DMS53 (cell line): ENCODE results near the gene FNIP1.
"Not testable (repeated sequence)": the region's sequence is repeated elsewhere in the genome, so short reads cannot be mapped to it uniquely, and the experiment has no call there.

Source experiments
- DNase-seq: peaks from one replicate; lab custom pipeline; 2025; lab: John Stamatoyannopoulos, UW

FNIP1 gene

GRCh38 chr5:131786900-131787692 is 9.7 kb downstream of the FNIP1 start:
- DNase-seq: no peak

- DNase-seq: no peak
Measured at GRCh38 chr5:131786036-131786435, 10.8 kb downstream of the FNIP1 start.

GRCh38 chr5:131783874-131784273 is 12.9 kb downstream of the FNIP1 start:
- DNase-seq: no peak

- no peak for DNase-seq
Measured at GRCh38 chr5:131783357-131783756, 13.5 kb downstream of the FNIP1 start.

GRCh38 chr5:131782717-131783116 is 14.1 kb downstream of the FNIP1 start:
- no peak for DNase-seq

DNA sequence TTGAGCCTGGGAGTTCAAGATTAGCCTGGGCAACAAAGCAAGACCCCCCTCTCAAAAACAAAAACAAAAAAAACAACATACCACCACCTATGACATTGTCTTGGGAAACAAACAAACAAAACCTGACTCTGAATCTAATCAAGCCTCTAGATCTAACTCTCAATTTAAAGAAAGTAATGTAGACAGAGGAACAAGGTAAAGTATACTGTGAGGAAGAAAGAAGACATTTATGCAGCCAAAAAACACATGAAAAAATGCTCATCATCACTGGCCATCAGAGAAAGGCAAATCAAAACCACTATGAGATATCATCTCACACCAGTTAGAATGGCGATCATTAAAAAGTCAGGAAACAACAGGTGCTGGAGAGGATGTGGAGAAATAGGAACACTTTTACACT is 18.7 kb downstream of the FNIP1 start:
- not testable (repeated sequence) for DNase-seq

DNA sequence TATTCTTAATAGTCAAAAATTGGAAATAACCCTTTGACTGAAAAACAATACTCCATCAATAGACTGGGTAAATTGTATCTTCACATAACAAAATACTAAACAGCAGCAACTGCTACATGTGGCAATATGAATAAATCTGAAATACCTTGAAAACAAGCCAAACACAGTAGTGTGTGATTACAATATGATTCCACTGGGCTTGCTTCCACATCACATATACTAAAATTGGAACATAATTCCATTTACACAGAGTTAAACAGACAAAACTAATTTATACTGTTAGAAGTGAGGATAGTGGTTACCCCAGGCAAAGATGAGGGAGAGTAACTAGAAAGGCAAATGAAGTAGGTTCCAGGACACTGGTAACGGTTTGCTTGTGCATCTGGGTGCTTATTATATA is 20.4 kb downstream of the FNIP1 start:
- no peak for DNase-seq

- peak; percentile 87 for DNase-seq
Measured at GRCh38 chr5:131774652-131775367, 22.0 kb downstream of the FNIP1 start.

- no peak for DNase-seq
Measured at GRCh38 chr5:131773805-131774204, 23.0 kb downstream of the FNIP1 start.

GRCh38 chr5:131771692-131772091 is 25.1 kb downstream of the FNIP1 start:
- no peak for DNase-seq

DNA sequence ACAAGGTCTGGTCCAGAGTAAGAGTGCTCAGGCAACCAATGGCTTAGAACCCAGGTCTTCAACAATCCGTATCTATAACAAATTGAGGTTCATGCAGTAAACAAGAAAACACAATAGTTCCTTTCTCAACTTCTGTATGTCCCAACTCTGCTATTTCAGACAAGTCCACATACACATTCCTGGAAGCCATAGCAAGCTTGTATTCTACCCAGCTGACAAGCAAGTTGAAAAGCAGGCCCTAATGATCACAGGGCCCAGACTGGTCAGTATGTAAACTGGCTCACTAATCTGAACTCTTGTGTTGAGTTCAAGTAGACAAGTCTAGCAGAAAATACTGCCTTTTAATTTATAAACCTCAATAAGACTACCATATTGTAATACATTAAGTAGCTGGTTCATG is 26.9 kb downstream of the FNIP1 start:
- DNase-seq: no peak

DNA sequence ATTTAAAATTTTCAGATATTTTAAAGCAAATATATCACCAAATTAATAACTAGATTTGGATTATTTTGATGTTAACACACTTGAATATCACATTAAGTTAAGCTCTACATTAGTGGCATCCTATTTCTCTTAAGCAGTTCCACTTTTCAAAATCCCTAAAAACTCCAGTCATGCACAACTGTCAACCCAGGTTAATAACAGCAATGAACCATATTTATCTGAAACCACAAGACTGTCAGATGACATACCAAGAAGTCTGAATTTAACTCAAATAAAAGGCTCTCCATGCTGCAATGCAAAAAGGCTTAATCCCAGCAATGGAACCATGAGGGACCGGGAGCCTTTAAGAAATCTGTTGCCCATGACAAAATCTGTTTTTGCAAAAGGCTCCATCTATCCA is 27.5 kb downstream of the FNIP1 start:
- no peak for DNase-seq

DNA sequence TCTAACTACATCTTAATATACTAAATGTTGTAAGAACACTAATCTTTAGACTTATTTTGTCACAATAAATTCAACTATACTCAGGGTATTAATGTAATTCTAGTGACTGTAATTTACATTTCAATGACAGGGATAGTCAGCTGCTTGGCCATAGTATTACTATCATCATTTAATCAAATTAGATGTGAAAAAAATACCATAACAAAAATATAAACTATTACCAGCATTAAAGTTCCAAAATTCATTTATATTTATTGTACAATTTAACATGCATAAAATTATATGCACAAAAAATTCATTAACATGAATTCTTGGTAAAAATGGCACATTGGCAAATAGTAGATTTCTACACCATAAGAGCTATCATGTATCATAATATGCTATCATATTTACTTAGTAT is 28.9 kb downstream of the FNIP1 start:
- DNase-seq: no peak

- no peak for DNase-seq
Measured at GRCh38 chr5:131766689-131767088, 30.1 kb downstream of the FNIP1 start.

- no peak for DNase-seq
Measured at GRCh38 chr5:131765261-131765660, 31.6 kb downstream of the FNIP1 start.

GRCh38 chr5:131763968-131764367 is 32.8 kb downstream of the FNIP1 start:
- no peak for DNase-seq

DNA sequence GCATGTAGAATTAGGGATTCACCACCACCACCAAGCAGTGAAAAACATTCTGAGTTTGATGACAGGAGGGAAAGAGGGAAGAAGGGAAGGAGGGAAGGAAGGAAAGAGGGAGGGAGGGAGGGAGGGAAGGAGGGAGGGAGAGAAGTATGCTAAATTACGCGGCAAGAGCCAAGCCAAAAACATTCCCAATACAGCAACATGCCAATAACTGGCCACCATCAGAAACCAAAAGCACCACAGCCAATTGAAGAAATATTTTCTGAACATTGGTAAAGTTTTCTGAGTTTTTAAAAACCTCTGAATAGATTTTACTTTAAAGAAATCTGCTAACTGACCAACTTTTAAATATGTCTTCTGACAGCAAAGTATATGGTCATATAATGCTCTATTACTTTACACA is 36.0 kb downstream of the FNIP1 start:
- no peak for DNase-seq

DNA sequence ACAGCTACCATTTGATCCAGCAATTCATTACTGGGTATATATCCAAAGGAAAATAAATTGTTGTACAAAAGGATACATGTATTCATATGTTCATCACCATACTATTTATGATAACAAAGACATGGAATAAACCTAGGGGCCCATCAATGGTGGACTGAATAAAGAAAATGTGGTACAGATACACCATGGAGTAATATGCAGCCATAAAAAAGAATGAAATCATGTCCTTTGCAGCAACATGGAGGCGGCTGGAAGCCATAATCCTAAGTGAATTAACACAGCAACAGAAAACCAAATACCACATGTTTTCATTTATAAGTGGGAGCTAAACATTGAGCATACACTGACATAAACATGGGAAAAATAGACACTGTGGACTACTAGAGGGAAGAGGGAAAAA is 37.1 kb downstream of the FNIP1 start:
- no peak for DNase-seq

DNA sequence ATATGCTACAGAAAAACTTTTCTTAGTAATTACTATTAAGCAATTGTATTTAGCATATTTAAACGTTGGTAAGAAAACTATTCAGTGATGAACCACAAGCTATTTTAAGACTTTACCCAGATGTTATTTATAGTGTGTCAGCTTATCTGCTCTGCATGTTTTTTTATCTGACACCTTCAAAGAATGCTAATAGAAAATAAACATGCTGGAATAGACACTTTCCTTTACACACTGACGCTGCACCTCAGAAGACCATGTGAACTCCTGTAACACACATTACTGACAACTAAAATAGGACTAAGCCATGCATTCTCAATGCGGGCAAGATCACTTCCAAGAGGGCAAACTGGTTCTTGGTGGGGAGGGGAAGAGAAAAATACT is 38.3 kb downstream of the FNIP1 start:
- DNase-seq: no peak

DNA sequence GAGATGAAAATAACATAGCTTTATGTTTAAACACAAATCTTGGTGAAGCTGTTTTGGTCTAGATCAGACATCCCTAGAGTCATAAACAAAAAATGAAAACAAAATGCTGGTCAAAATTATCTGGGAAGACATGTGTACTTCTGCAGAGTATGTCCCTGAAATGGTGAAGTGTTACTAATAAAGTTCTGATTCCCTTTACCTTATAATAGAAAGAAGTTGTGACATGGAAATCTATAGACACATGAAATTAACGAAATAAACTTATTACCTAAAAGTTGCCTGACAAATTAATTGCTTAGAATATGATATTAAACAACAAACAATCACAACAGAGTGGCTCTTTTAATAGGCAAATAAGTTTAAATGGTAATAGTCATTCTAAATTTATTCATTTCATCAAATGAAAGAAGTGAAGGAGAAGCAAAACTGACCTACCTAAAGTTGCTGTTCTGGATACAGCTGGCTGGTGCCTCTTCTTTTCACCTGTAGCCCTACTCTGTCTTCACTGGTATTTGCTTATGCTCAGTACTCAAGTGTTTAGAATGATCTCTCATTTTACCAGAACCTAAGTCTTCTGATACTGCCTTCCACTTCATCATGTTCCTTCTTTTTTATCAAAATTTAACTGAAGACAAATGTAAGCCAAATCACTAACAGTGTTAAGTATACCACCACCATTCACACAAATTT is 38.8 kb downstream of the FNIP1 start:
- DNase-seq: no peak

- no peak for DNase-seq
Measured at GRCh38 chr5:131756942-131757341, 39.9 kb downstream of the FNIP1 start.

DNA sequence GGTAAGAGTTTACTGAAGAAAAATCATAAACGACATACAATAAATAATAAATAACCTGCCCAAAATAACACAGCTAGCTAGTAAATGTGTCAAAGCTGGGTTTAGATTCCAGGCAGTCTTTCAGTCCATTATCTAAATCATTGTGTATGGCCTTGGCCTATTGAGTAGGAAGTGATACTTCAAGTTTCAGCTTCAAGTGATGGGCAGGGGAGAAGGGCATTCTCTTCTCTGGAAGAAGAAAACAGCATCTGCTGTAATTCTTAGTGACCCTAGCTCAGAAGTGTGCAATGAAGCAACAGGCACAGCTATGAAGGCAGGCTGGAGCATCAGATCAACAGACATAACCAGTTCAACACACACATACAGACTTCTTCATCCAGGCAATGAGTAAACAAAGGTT is 42.5 kb downstream of the FNIP1 start:
- no peak for DNase-seq

- no peak for DNase-seq
Measured at GRCh38 chr5:131751506-131751905, 45.3 kb downstream of the FNIP1 start.
